ENCODE data around the gene SPP1.

SPP1 gene

GRCh38 chr4:87944967-87945366 is 30.5 kb upstream of the SPP1 start:
- DNase-seq (ENCODE audit: extremely low read depth, low read depth), result no peak
- TF ChIP-seq CTCF (IDR thresholded peaks at IDR 0.05; ENCODE audit: low read depth, low read length), result no peak

GRCh38 chr4:87946766-87947165 is 28.7 kb upstream of the SPP1 start:
- TF ChIP-seq CTCF (IDR thresholded peaks at IDR 0.05; ENCODE audit: low read depth, low read length), result no peak

GRCh38 chr4:87947381-87948160 is 27.9 kb upstream of the SPP1 start:
- TF ChIP-seq CTCF (IDR thresholded peaks at IDR 0.05; ENCODE audit: low read depth, low read length), result no peak
- DNase-seq (ENCODE audit: extremely low read depth, low read depth), result no peak

More at GRCh38 chr4:87946766-87947165, 28.7 kb upstream of the SPP1 start:
- DNase-seq (ENCODE audit: extremely low read depth, low read depth), result no peak

GRCh38 chr4:87949961-87950360 is 25.6 kb upstream of the SPP1 start:
- DNase-seq (ENCODE audit: extremely low read depth, low read depth), result no peak

GRCh38 chr4:87950493-87950892 is 25.0 kb upstream of the SPP1 start:
- no peak for TF ChIP-seq CTCF (IDR thresholded peaks at IDR 0.05; ENCODE audit: low read depth, low read length)
- no peak for DNase-seq (ENCODE audit: extremely low read depth, low read depth)

More at GRCh38 chr4:87949961-87950360, 25.6 kb upstream of the SPP1 start:
- TF ChIP-seq CTCF (IDR thresholded peaks at IDR 0.05; ENCODE audit: low read depth, low read length), result no peak

- no peak for DNase-seq (ENCODE audit: extremely low read depth, low read depth)
- TF ChIP-seq CTCF (IDR thresholded peaks at IDR 0.05; ENCODE audit: low read depth, low read length), result no peak
Measured at GRCh38 chr4:87950936-87951511, 24.5 kb upstream of the SPP1 start.

- no peak for DNase-seq (ENCODE audit: extremely low read depth, low read depth)
- TF ChIP-seq CTCF (IDR thresholded peaks at IDR 0.05; ENCODE audit: low read depth, low read length), result no peak
Measured at GRCh38 chr4:87953826-87954225, 21.7 kb upstream of the SPP1 start.

All from AG09319 (cell line).